IMR-90 (cell line): Measurements from ENCODE around the gene ACTN2. TPM values are rescaled to one million over a fixed set of nuclear protein-coding genes. Genes with fewer than 3 reads are reported as not detected.

Source experiments
- ATAC-seq: fragments of 200-7000 bp; cut with Tn5 transposase; 2 replicates; pipeline ENCODE4 v1.9.1; 2020; ENCODE audit warnings: low read depth, mild to moderate bottlenecking, moderate library complexity
- BruUV-seq: library from RNA; stranded (reverse); fragments of 400-500 nt; replicated peaks from 2 replicates; lab custom pipeline; 2021; lab: Mats Ljungman, UMichigan
- CTCF ChIA-PET: fragments of 300-600 bp; formaldehyde crosslinking; extraction: SDS; loops from one replicate; lab custom pipeline; 2021; ENCODE audit warnings: antibody characterized with exemption; lab: Yijun Ruan, JAX
- POLR2A ChIA-PET: fragments of 300-600 bp; sonication (Branson Sonifier 250); formaldehyde crosslinking; loops from one replicate; lab custom pipeline; 2022; ENCODE audit warnings: antibody characterized with exemption; ENCODE audit not compliant: unreplicated experiment; lab: Charles Lee
- DNase-seq: peaks from one replicate; pipeline ENCODE4 v3.0.0; 2013
- H2AFZ ChIP-seq: replicated peaks from 2 replicates; pipeline ENCODE3; 2013; ENCODE audit warnings: low read length, mild to moderate bottlenecking; ENCODE audit not compliant: poor library complexity
- H2AK5ac ChIP-seq: 2 replicates; pipeline ENCODE4 v1.6.1; 2013; ENCODE audit warnings: low read depth, low read length, inconsistent platforms
- H2AK9ac ChIP-seq: replicated peaks from 2 replicates; pipeline ENCODE3; 2013; ENCODE audit warnings: mild to moderate bottlenecking, low read depth, low read length, moderate library complexity; ENCODE audit not compliant: poor library complexity
- H2BK120ac ChIP-seq: 2 replicates; pipeline ENCODE4 v1.6.1; 2013; ENCODE audit warnings: low read depth, low read length, inconsistent platforms
- H2BK15ac ChIP-seq: 3 replicates; pipeline ENCODE4 v1.6.1; 2013; ENCODE audit warnings: low read depth, low read length, inconsistent platforms
- H2BK20ac ChIP-seq: 2 replicates; pipeline ENCODE4 v1.6.1; 2013; ENCODE audit warnings: low read depth, mild to moderate bottlenecking, inconsistent platforms, low read length, moderate library complexity
- H2BK5ac ChIP-seq: 2 replicates; pipeline ENCODE4 v1.6.1; 2013; ENCODE audit warnings: mild to moderate bottlenecking, low read depth, low read length, inconsistent platforms; ENCODE audit not compliant: poor library complexity, severe bottlenecking
- H3K14ac ChIP-seq: replicated peaks from 2 replicates; pipeline ENCODE4 v1.6.1; 2013; ENCODE audit warnings: low read depth, low read length, inconsistent platforms
- H3K18ac ChIP-seq: 2 replicates; pipeline ENCODE4 v1.6.1; 2013; ENCODE audit warnings: low read depth, low read length, control low read depth
- H3K23ac ChIP-seq: 2 replicates; pipeline ENCODE4 v1.6.1; 2013; ENCODE audit warnings: low read depth, low read length, inconsistent platforms
- H3K27ac ChIP-seq: 2 replicates; pipeline ENCODE4 v1.5.1; 2013; ENCODE audit warnings: mild to moderate bottlenecking, control low read depth, low read length; ENCODE audit not compliant: insufficient read depth
- H3K27me3 ChIP-seq: 2 replicates; pipeline ENCODE4 v1.6.1; 2013; ENCODE audit warnings: low read length; ENCODE audit not compliant: control insufficient read depth, insufficient read depth
- H3K36me3 ChIP-seq: 2 replicates; pipeline ENCODE4 v1.6.1; 2013; ENCODE audit warnings: low read length, mixed read lengths; ENCODE audit not compliant: control insufficient read depth, insufficient read depth
- H3K4ac ChIP-seq: 2 replicates; pipeline ENCODE4 v1.6.1; 2013; ENCODE audit warnings: low read depth, low read length, inconsistent platforms
- H3K4me1 ChIP-seq: 2 replicates; pipeline ENCODE4 v1.6.1; 2013; ENCODE audit warnings: low read length, mixed read lengths; ENCODE audit not compliant: control insufficient read depth, insufficient read depth
- H3K4me2 ChIP-seq: 2 replicates; pipeline ENCODE4 v1.6.1; 2013; ENCODE audit warnings: low read depth, mild to moderate bottlenecking, control low read depth, low read length, moderate library complexity
- H3K4me3 ChIP-seq: 2 replicates; pipeline ENCODE4 v1.5.1; 2013; ENCODE audit warnings: low read depth, mild to moderate bottlenecking, control low read depth, low read length, moderate library complexity; ENCODE audit not compliant: insufficient read depth
- H3K56ac ChIP-seq: 2 replicates; pipeline ENCODE4 v1.6.1; 2013; ENCODE audit warnings: low read length, inconsistent platforms; ENCODE audit not compliant: insufficient read depth; ENCODE audit errors: extremely low read depth
- H3K79me1 ChIP-seq, 2 experiments: 2 replicates each; pipeline ENCODE4 v1.6.1; 2013; ENCODE audit warnings: low read length in 2 of 2, inconsistent platforms in 1 of 2, low read depth in 1 of 2
- H3K9ac ChIP-seq: 2 replicates; pipeline ENCODE4 v1.6.1; 2013; ENCODE audit warnings: low read depth, low read length, control low read depth
- H3K9me1 ChIP-seq: 2 replicates; pipeline ENCODE4 v1.6.1; 2013; ENCODE audit warnings: low read length, inconsistent platforms; ENCODE audit not compliant: insufficient read depth
- H3K9me3 ChIP-seq: 2 replicates; pipeline ENCODE4 v1.6.1; 2013; ENCODE audit warnings: low read length; ENCODE audit not compliant: control insufficient read depth, insufficient read depth
- H4K20me1 ChIP-seq: 2 replicates; pipeline ENCODE4 v1.6.1; 2013; ENCODE audit warnings: low read length, inconsistent platforms; ENCODE audit not compliant: insufficient read depth
- H4K5ac ChIP-seq: 2 replicates; pipeline ENCODE4 v1.6.1; 2013; ENCODE audit warnings: mild to moderate bottlenecking, low read depth, low read length, control low read depth
- H4K8ac ChIP-seq, 2 experiments: 2 replicates each; pipeline ENCODE4 v1.6.1; 2013; ENCODE audit warnings: low read depth in 2 of 2, low read length in 2 of 2, control low read depth in 1 of 2, inconsistent platforms in 1 of 2
- H4K91ac ChIP-seq: 2 replicates; pipeline ENCODE4 v1.6.1; 2013; ENCODE audit warnings: low read depth, low read length, inconsistent platforms; ENCODE audit not compliant: insufficient read depth
- CEBPB ChIP-seq: IDR thresholded peaks from 2 replicates; pipeline ENCODE4 v1.6.1; 2012; ENCODE audit warnings: low read depth, low read length, improper control_type of control experiment
- CHD1 ChIP-seq: IDR thresholded peaks from 2 replicates; pipeline ENCODE4 v1.6.1; 2012; ENCODE audit warnings: low read depth, low read length, improper control_type of control experiment
- NFE2L2 ChIP-seq: fragments of 150-350 bp; IDR thresholded peaks from 2 replicates; pipeline ENCODE4 v1.6.1; 2016; ENCODE audit warnings: low read depth, mild to moderate bottlenecking, low read length
- WGBS, 2 experiments: methylation state at CpG; one replicate each; pipeline versions ENCODE4 v1.1.5 to v1.1.7; 2013; ENCODE audit warnings: missing lambda C conversion rate in 2 of 2; ENCODE audit not compliant: insufficient read length in 1 of 2; ENCODE audit errors: extremely low coverage in 2 of 2; 5-methylcytosine and 5-hydroxymethylcytosine counted together
- dilution Hi-C: fragments of 300-500 bp; cut with HindIII; formaldehyde crosslinking; loops from one replicate; pipeline ENCODE4 v1.14.3; 2018; ENCODE audit warnings: low sequenced_read_pairs; ENCODE audit not compliant: unreplicated experiment
- in situ Hi-C: fragments of 300-500 bp; cut with MboI; formaldehyde crosslinking; loops from 3 replicates; pipeline ENCODE4 v1.14.3; 2019; ENCODE audit warnings: low sequenced_read_pairs, inconsistent platforms, mixed read lengths
- intact Hi-C: fragments of 100-400 bp; cut with micrococcal nuclease; formaldehyde crosslinking; loops from 2 replicates; pipeline ENCODE4 v1.10.0; 2022
- polyA plus RNA-seq, 3 experiments: library from polyadenylated mRNA; depleted of rRNA; stranded (reverse); fragments of >200 nt; gene quantifications; 2 replicates each; pipeline ENCODE4 v1.2.3, GENCODE V29; 2012; ENCODE audit warnings: low replicate concordance in 1 of 3
- total RNA-seq: library from RNA; depleted of rRNA; stranded (reverse); fragments of >200 nt; gene quantifications from 2 replicates; pipeline ENCODE4 v1.2.3, GENCODE V29; 2012
- TF ChIP-seq, protein P1 (sequence below): fragments of 150-350 bp; IDR thresholded peaks from 2 replicates; pipeline ENCODE4 v1.6.1; 2017; ENCODE audit warnings: mild to moderate bottlenecking, antibody characterized with exemption, low read length, low read depth

ACTN2 gene
- total and polyA plus RNA-seq, 2 of the 4 experiments (the other 2 are of a cell fraction) = under 0.01 TPM; not detected in 1

DNA sequence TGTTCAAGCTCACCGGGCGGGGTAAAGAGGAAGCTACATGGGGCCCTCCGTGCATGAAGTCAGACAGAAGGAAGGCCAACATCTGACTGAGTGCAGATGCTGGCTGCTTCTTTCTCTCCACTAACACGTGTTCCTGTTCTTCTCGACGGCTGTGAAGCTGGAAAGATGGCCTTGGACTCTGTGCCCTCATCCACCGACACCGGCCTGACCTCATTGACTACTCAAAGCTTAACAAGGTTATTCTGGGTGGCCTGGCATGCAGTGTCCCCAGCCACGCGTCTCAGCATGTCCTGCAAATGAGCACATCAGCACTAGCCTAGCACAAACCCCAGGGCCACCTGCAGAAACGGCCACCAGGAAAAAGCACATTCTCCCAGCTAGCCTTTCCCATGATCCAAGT is 41.2 kb downstream of the ACTN2 start:
- Histone ChIP-seq H3K4me3 (no peak overlapping the region), H2BK15ac (no peak overlapping the region), H3K14ac (no peak overlapping the region), H4K20me1 (no peaks in the 10 kb centered on the region), H2AK5ac (no peak overlapping the region), H3K27me3 (no peaks in the 10 kb centered on the region), H2BK5ac (no peak overlapping the region), H2AFZ (no peak overlapping the region), H3K36me3 (no peaks in the 10 kb centered on the region), H3K4ac (no peak overlapping the region), H2AK9ac (no peak overlapping the region), H3K9me3 (peaks cover 3% of the 10 kb centered on the region; the same call in 1 of the 2 replicates), H3K23ac (no peak overlapping the region), H3K56ac (no peak overlapping the region), H3K18ac (no peak overlapping the region), H3K9ac (no peak overlapping the region), H3K27ac (no peak overlapping the region), H2BK120ac (no peak overlapping the region), H4K8ac (no peak overlapping the region), H2BK20ac (no peak overlapping the region), H3K9me1 (no peaks in the 10 kb centered on the region), H3K79me1 (no peaks in the 10 kb centered on the region), H4K91ac (no peak overlapping the region), H3K4me1 (no peaks in the 10 kb centered on the region), H3K4me2 (no peak overlapping the region), H4K5ac (no peak overlapping the region)
- POLR2A ChIA-PET = no interaction called here
- in situ Hi-C loops (no loop called here), intact Hi-C loops (no loop called here), dilution Hi-C loops (no loop called here)
- BruUV-seq = no TSS peak
- 64% methylated on average over 3 of the region's 11 CpGs; no CpG with 5 or more reads in 1 of the 2 experiments for WGBS, 2 experiments
- ATAC-seq = no peak
- CTCF ChIA-PET = no interaction called here
- TF ChIP-seq, protein P1, sequence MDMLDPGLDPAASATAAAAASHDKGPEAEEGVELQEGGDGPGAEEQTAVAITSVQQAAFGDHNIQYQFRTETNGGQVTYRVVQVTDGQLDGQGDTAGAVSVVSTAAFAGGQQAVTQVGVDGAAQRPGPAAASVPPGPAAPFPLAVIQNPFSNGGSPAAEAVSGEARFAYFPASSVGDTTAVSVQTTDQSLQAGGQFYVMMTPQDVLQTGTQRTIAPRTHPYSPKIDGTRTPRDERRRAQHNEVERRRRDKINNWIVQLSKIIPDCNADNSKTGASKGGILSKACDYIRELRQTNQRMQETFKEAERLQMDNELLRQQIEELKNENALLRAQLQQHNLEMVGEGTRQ = no peak
- TF ChIP-seq CEBPB (no peak), CHD1 (no peak), NFE2L2 (no peak)
- DNase-seq = no peak
